MCF 10A (cell line): ENCODE data around the gene NSUN6. TPM values are rescaled to one million over a fixed set of nuclear protein-coding genes. Genes with fewer than 3 reads are reported as not detected.
A peak's percentile ranks its signal among the peaks of the same experiment; 100 is the strongest.

Experiments
- BruUV-seq: library from RNA; stranded (reverse); fragments of 400-500 nt; replicated peaks from 2 replicates; lab custom pipeline; 2021; lab: Mats Ljungman, UMichigan
- CTCF ChIA-PET: fragments of 300-600 bp; sonication (Branson Sonifier 250); formaldehyde crosslinking; extraction: SDS; loops from one replicate; lab custom pipeline; 2021; ENCODE audit warnings: antibody characterized with exemption, inconsistent platforms; lab: Yijun Ruan, JAX
- POLR2A ChIA-PET: fragments of 300-600, 350-650 bp; sonication (Branson Sonifier 250); formaldehyde crosslinking; extraction: SDS; loops from one replicate; lab custom pipeline; 2020; ENCODE audit warnings: antibody characterized with exemption, inconsistent platforms; lab: Yijun Ruan, JAX
- DNase-seq: peaks from one replicate; pipeline ENCODE4 v3.0.0-alpha.2; 2018; ENCODE audit not compliant: unreplicated experiment
- H3K27ac Mint-ChIP-seq: one replicate; pipeline ENCODE4 v1.8.0; 2022; ENCODE audit warnings: mild to moderate bottlenecking, low read depth, mixed read lengths; ENCODE audit not compliant: unreplicated experiment
- H3K27me3 Mint-ChIP-seq: one replicate; pipeline ENCODE4 v1.8.0; 2022; ENCODE audit warnings: mixed read lengths; ENCODE audit not compliant: insufficient read depth, unreplicated experiment
- H3K36me3 Mint-ChIP-seq: one replicate; pipeline ENCODE4 v1.8.0; 2022; ENCODE audit warnings: mild to moderate bottlenecking, moderate library complexity, mixed read lengths; ENCODE audit not compliant: insufficient read depth, unreplicated experiment
- H3K4me1 Mint-ChIP-seq: one replicate; pipeline ENCODE4 v1.8.0; 2022; ENCODE audit warnings: mixed read lengths; ENCODE audit not compliant: insufficient read depth, unreplicated experiment
- H3K4me3 Mint-ChIP-seq: one replicate; pipeline ENCODE4 v1.8.0; 2022; ENCODE audit warnings: mild to moderate bottlenecking, moderate library complexity, mixed read lengths; ENCODE audit not compliant: unreplicated experiment
- H3K9me3 Mint-ChIP-seq: one replicate; pipeline ENCODE4 v1.8.0; 2022; ENCODE audit warnings: mixed read lengths; ENCODE audit not compliant: unreplicated experiment
- CTCF ChIP-seq: fragments of 200-600 bp; IDR thresholded peaks from one replicate; pipeline ENCODE4 v1.8.0; 2022; ENCODE audit warnings: antibody characterized with exemption, mild to moderate bottlenecking; ENCODE audit not compliant: unreplicated experiment
- intact Hi-C: fragments of 100-400 bp; cut with micrococcal nuclease; formaldehyde crosslinking; loops from 2 replicates; pipeline ENCODE4 v1.14.1; 2022
- total RNA-seq: library from RNA; stranded (reverse); gene quantifications from 2 replicates; pipeline ENCODE4 v1.2.3, GENCODE V29; 2022

The NSUN6 gene
- total RNA-seq, 1 experiment from 2014 or later: 16.2 TPM

- intact Hi-C loops: no loop called here
- H3K36me3 Mint-ChIP-seq: peaks cover 7% of the 10 kb centered on the region
- POLR2A ChIA-PET: interaction anchor here (3.9 kb wide), 1 partner anchor 15 kb away, joined by 16 read pairs; no protein-coding TSS in a partner anchor
- BruUV-seq: no TSS peak
- no peak for TF ChIP-seq CTCF
- H3K27me3 Mint-ChIP-seq: no peaks in the 10 kb centered on the region
- peak; percentile 58 for DNase-seq
- peak overlapping the region; percentile 71 for H3K4me3 Mint-ChIP-seq
- no peaks in the 10 kb centered on the region for H3K9me3 Mint-ChIP-seq
- peak overlapping the region; percentile 90 for H3K27ac Mint-ChIP-seq
- H3K4me1 Mint-ChIP-seq: peaks cover 34% of the 10 kb centered on the region
- CTCF ChIA-PET: interaction anchor here (1.5 kb wide), 1 partner anchor 19 kb away, joined by 3 read pairs; no protein-coding TSS in a partner anchor
Measured at GRCh38 chr10:18681366-18681765, 30.0 kb upstream of the NSUN6 start.

GRCh38 chr10:18680754-18681153 lies 29.4 kb upstream of the NSUN6 start:
- BruUV-seq: no TSS peak
- Mint-ChIP-seq H3K27me3 (no peaks in the 10 kb centered on the region), H3K27ac (peak overlapping the region; percentile 90), H3K36me3 (peaks cover 10% of the 10 kb centered on the region), H3K4me3 (no peak overlapping the region), H3K9me3 (no peaks in the 10 kb centered on the region), H3K4me1 (peaks cover 34% of the 10 kb centered on the region)
- POLR2A ChIA-PET: interaction anchor here (2.4 to 3.9 kb wide), 2 partner anchors 15 to 21 kb away, joined by 12 to 16 read pairs; partner anchors contain the start of gene ARL5B
- no peak for DNase-seq
- TF ChIP-seq CTCF: no peak
- intact Hi-C loops: no loop called here
- CTCF ChIA-PET: interaction anchor here (1.5 kb wide), 1 partner anchor 19 kb away, joined by 3 read pairs; no protein-coding TSS in a partner anchor

GRCh38 chr10:18675086-18675801 lies 23.9 kb upstream of the NSUN6 start:
- H3K36me3 Mint-ChIP-seq: peaks cover 37% of the 10 kb centered on the region
- POLR2A ChIA-PET: interaction anchor here (1.0 to 1.2 kb wide), 3 partner anchors 8 to 17 kb away, joined by 3 to 6 read pairs (median 5); no protein-coding TSS in a partner anchor

More at GRCh38 chr10:18675086-18675801, 23.9 kb upstream of the NSUN6 start:
- intact Hi-C loops: no loop called here
- no peaks in the 10 kb centered on the region for H3K9me3 Mint-ChIP-seq
- TSS peak; percentile 9 for BruUV-seq
- no peak overlapping the region for H3K27ac Mint-ChIP-seq
- no peaks in the 10 kb centered on the region for H3K4me1 Mint-ChIP-seq
- no peak overlapping the region for H3K4me3 Mint-ChIP-seq
- H3K27me3 Mint-ChIP-seq: no peaks in the 10 kb centered on the region
- TF ChIP-seq CTCF: no peak
- CTCF ChIA-PET: no interaction called here
- DNase-seq: no peak
